ENCODE results near the gene ROBO4.

GRCh38 chr11:124899383-124900145 lies 1.9 kb upstream of the ROBO4 start:
- TF ChIP-seq ZNF274 (IDR thresholded peaks at IDR 0.05; ENCODE audit: low read depth, low read length) (no peak), SUZ12 (IDR thresholded peaks at IDR 0.05; ENCODE audit: extremely low read depth, insufficient read depth, insufficient read length) (no peak), YY1 (IDR thresholded peaks at IDR 0.05; ENCODE audit: insufficient read depth, insufficient read length) (no peak)
